LNCaP clone FGC (cell line): Measurements from ENCODE around the gene MED31.

ENCODE experiments used
- DNase-seq: peaks from one replicate; pipeline ENCODE4 v3.0.0-alpha.2; 2011; ENCODE audit warnings: low read depth
- H3K4me3 ChIP-seq: 2 replicates; pipeline ENCODE4 v1.5.1; 2011; ENCODE audit warnings: mild to moderate bottlenecking, low read depth, low read length, control low read depth
- TF ChIP-seq, protein P1 (sequence below): IDR thresholded peaks from 2 replicates; pipeline ENCODE4 v1.5.1; 2012; ENCODE audit warnings: mild to moderate bottlenecking; ENCODE audit not compliant: control insufficient read depth, insufficient read depth; ENCODE audit errors: extremely low read depth

The MED31 gene

DNA sequence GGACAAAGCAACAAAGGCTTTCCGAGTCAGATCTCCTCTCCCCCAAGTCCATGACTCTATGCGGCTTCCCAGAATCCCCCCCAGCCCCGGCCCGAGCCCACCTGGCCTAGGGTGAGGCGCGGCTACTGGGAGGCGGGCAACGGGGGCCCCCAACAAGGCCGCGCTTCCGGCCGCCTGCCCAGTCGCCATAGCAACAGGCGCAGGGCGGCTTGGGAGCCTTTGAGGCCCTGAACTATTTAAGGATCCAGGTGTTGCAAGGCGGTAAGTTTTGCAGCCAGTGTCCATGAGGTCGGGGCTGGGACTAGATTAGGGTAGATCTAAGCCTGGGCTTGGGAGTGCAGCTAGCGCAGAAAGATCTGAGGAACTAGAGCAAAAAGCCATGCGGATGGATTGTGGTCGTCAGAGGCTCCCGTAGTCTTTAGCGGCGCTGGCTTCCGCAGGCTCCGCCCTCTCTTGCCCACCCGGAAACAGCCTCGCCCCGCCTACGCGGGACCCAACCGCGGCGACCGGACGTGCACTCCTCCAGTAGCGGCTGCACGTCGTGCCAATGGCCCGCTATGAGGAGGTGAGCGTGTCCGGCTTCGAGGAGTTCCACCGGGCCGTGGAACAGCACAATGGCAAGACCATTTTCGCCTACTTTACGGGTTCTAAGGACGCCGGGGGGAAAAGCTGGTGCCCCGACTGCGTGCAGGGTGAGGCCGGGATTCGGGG, 10.7 kb downstream of the MED31 start, which contains the start of the genes KIAA0753 and TXNDC17:
Gene KIAA0753 (minus strand): TSS at position 176 of the 711 bp plus-strand sequence. CDS start 5,608 bp downstream, outside the sequence.
Gene TXNDC17 (plus strand): TSS at position 525 of the 711 bp plus-strand sequence. CDS start 23 bp downstream, at position 548.
- peak within 1 kb of the TSS; percentile 93 for H3K4me3 ChIP-seq
- peak; percentile 56 for DNase-seq
- TF ChIP-seq, protein P1, sequence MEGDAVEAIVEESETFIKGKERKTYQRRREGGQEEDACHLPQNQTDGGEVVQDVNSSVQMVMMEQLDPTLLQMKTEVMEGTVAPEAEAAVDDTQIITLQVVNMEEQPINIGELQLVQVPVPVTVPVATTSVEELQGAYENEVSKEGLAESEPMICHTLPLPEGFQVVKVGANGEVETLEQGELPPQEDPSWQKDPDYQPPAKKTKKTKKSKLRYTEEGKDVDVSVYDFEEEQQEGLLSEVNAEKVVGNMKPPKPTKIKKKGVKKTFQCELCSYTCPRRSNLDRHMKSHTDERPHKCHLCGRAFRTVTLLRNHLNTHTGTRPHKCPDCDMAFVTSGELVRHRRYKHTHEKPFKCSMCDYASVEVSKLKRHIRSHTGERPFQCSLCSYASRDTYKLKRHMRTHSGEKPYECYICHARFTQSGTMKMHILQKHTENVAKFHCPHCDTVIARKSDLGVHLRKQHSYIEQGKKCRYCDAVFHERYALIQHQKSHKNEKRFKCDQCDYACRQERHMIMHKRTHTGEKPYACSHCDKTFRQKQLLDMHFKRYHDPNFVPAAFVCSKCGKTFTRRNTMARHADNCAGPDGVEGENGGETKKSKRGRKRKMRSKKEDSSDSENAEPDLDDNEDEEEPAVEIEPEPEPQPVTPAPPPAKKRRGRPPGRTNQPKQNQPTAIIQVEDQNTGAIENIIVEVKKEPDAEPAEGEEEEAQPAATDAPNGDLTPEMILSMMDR, result no peak

DNA sequence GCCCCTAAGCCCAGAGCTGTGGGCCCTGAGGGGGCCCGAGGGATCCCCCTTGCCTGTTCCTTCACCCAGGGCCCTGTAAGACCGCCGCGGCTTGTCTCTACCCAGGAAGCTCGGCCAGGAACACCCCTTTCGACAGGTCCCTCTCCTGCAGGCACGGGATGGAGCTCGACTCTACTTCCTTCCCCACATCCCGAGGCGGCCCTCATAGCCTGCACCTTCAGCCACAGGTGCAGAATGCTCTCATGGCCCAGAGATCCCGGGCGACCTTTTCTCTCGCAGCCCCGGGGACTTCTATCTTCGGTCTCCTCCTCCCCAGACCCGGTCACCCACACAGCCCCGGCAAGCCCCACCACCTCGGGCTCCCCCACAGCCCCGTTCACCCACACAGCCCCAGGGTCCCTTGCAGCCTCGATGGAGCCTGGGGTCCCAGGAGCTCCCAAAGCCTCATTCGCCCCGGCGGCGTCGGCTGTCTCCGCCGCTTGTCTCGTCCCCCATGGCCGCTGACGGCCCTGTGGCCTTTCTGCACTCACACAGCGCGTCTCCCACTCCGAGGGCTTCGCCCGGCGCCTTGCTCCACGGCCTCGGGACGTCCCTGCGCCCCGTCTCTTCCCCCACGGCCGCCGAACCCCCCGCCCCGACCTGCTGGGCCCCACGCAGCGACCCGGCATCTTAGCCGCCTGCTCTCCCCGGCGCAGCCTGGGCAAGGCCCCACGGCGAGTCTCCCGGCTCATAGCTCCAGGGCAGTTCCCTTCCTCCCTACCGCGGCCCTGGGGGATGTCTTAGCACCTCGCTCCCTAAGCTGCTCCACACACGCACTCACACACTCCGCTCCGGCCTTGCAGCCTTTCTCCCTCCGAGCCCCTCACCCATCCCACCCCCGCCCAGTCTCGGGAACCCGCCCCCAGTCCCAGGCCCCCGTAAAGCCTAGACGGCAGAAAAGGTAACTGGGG, 11.5 kb downstream of the MED31 start:
- DNase-seq, result no peak
- peak overlapping the region; percentile 93 for H3K4me3 ChIP-seq
- TF ChIP-seq, protein P1, result no peak

DNA sequence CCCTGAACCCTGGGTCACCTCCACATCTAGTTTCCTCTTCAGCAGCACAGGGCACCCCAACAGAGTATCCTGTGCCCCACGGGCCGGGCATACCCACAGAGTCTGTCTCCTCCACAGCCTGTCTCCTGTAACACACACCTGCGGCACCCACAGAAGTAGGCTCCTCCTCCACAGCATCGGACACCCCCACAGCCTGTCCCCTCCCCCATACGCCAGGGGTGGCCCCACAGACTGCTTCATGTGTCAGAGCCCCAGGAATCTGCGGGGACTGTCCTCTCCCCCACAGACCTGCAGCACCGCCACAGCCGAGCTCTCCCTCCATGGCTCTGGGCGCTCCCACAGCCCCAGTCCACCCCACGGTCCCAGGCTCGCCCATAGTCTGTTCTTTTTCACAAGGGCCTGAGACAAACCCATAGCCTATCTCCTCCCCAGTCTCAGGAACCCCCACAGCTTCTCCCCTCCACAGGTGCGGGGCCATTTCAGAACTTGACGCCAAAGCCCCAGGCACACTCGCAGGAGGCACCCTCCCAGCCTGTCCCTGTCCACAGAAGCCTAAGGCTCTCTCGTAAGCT, 12.3 kb downstream of the MED31 start:
- H3K4me3 ChIP-seq, result peak overlapping the region; percentile 93
- TF ChIP-seq, protein P1, result no peak
- DNase-seq, result no peak

DNA sequence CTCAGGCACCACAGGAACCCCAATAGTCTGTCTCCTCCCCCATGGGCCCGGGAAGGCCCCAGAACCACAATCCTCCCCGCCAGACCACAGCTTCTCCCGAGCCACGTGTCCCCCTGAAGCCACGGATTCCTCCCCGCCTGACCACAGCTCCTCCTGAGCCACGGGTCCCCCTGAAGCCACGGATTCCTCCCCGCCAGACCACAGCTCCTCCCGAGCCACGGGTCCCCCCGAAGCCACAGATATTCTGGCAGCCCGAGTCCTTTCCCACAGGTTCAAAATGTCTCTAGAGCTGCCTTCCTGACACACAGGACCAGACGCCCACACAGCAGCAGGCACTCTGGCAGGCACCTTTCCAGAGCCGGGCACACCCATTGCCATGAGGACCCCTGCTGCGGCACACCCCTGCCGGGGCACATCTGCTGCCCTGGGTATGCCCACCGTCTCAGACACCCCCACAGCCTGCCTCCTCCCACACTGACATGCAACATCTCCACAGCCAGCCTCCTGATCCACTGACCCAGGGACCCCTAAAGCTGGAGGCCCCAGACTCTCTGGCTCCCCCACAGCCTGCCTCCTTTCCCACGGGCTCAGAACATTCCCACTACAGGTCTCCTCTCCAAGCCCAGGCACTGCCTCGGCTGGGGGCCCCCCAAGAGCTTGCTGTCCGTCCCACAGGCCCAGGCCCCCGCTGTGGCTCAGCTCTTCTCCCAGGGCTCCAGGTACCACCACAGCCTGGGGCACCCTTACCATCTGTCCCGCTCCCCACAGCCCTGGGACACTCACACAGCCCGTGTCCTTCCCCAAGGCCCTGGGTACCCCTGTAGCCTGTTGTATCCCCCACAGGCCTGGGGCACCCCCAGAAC, 13.1 kb downstream of the MED31 start:
- peak overlapping the region; percentile 93 for H3K4me3 ChIP-seq
- no peak for DNase-seq
- TF ChIP-seq, protein P1, result no peak

DNA sequence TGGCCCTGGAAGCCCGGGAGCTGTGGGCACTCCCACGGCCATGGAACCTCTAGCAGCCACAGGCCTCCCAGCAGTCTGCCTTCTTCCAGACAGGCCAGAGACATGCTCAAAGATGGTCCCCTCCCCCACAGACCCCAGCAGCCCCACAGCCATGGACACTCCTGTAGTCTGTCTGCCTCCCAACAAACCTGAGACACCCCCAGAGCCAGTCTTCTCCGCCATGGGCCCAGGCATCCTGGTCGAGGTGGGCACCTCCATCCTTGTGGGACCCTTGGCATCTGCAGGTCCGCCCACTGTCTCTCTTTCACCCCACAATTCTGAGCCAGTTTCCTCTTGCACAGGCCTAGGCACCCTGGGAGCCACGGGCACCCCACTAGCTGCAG, 14.0 kb downstream of the MED31 start:
- no peak overlapping the region for H3K4me3 ChIP-seq
- TF ChIP-seq, protein P1, result no peak
- no peak for DNase-seq
